Right atrium auricular region (tissue), 2 donors: ENCODE measurements around the gene EXOC7. TPM values are rescaled to one million over a fixed set of nuclear protein-coding genes. Genes with fewer than 3 reads are reported as not detected.

Source experiments
- DNase-seq: peaks from one replicate; pipeline ENCODE4 v3.0.0-alpha.2; 2019; ENCODE audit warnings: low spot score
- H3K27ac ChIP-seq, 2 donors: fragments of 200-600 bp; sonication (generic); 1 replicate in 1 of 2; 2 replicates in 1 of 2; pipeline ENCODE4 v1.5.1; 2016 to 2019
- H3K27me3 ChIP-seq, 2 donors: fragments of 200-600 bp; sonication (generic); one replicate each; pipeline versions ENCODE4 v1.5.1 to v1.6.0; 2017 to 2019
- H3K36me3 ChIP-seq: fragments of 200-600 bp; sonication (generic); one replicate; pipeline ENCODE4 v1.5.1; 2016
- H3K4me1 ChIP-seq, 2 donors: fragments of 200-600 bp; sonication (generic); one replicate each; pipeline versions ENCODE4 v1.5.1 to v1.6.0; 2017 to 2019
- H3K4me3 ChIP-seq, 2 donors: fragments of 200-600 bp; sonication (generic); 1 replicate in 1 of 2; 2 replicates in 1 of 2; pipeline ENCODE4 v1.5.1; 2017 to 2019; ENCODE audit warnings: mild to moderate bottlenecking in 1 of 2, moderate library complexity in 1 of 2
- H3K9me3 ChIP-seq, 2 donors: fragments of 200-600 bp; sonication (generic); one replicate each; pipeline ENCODE4 v1.5.1; 2019
- CTCF ChIP-seq, 2 donors: fragments of 200-600 bp; sonication (generic); IDR thresholded peaks; one replicate each; pipeline ENCODE4 v1.5.1; 2019; ENCODE audit warnings: antibody characterized with exemption in 2 of 2
- total RNA-seq, 2 donors: library from RNA; depleted of rRNA; stranded (reverse); fragments of >200 nt; gene quantifications; one replicate each; pipeline ENCODE4 v1.1.0, GENCODE V29; 2016

EXOC7 gene
- total RNA-seq, 2 donors from 2014 or later, result 56.0 to 65.3 TPM

GRCh38 chr17:76138896-76139752 is 35.5 kb upstream of the EXOC7 start:
- no peaks in the 10 kb centered on the region for H3K36me3 ChIP-seq
- no peaks in the 10 kb centered on the region for H3K9me3 ChIP-seq
- H3K4me1 ChIP-seq, result peaks cover 4 to 43% of the 10 kb centered on the region in 2 donors
- TF ChIP-seq CTCF (IDR thresholded peaks at IDR 0.05), result no peak
- peaks cover 26 to 35% of the 10 kb centered on the region in 2 donors for H3K27me3 ChIP-seq
- no peak overlapping the region for H3K27ac ChIP-seq
- no peak for DNase-seq
- no peak overlapping the region for H3K4me3 ChIP-seq

- H3K4me3 ChIP-seq, result peak overlapping the region in 1 of 2 donors; percentile 2
- TF ChIP-seq CTCF (IDR thresholded peaks at IDR 0.05), result no peak
- H3K9me3 ChIP-seq, result no peaks in the 10 kb centered on the region
- peaks cover 27 to 35% of the 10 kb centered on the region in 2 donors for H3K27me3 ChIP-seq
- H3K4me1 ChIP-seq, result peaks cover 4 to 43% of the 10 kb centered on the region in 2 donors
- DNase-seq, result no peak
- no peak overlapping the region for H3K27ac ChIP-seq
- no peaks in the 10 kb centered on the region for H3K36me3 ChIP-seq
These were observed 34.8 kb upstream of the EXOC7 start for GRCh38 chr17:76138234-76138895.

GRCh38 chr17:76137351-76138233 is 34.0 kb upstream of the EXOC7 start:
- Histone ChIP-seq H3K36me3 (no peaks in the 10 kb centered on the region), H3K27ac (no peak overlapping the region), H3K9me3 (no peaks in the 10 kb centered on the region), H3K4me1 (peaks cover 4 to 43% of the 10 kb centered on the region in 2 donors), H3K27me3 (peaks cover 28 to 38% of the 10 kb centered on the region in 2 donors), H3K4me3 (peak overlapping the region in 1 of 2 donors; percentile 2)
- no peak for DNase-seq
- no peak for TF ChIP-seq CTCF (IDR thresholded peaks at IDR 0.05)

GRCh38 chr17:76137001-76137350 is 33.4 kb upstream of the EXOC7 start:
- Histone ChIP-seq H3K36me3 (no peaks in the 10 kb centered on the region), H3K27me3 (peaks cover 30 to 40% of the 10 kb centered on the region in 2 donors), H3K4me1 (peaks cover 4 to 41% of the 10 kb centered on the region in 2 donors), H3K9me3 (no peaks in the 10 kb centered on the region), H3K4me3 (no peak overlapping the region), H3K27ac (no peak overlapping the region)
- no peak for DNase-seq
- TF ChIP-seq CTCF (IDR thresholded peaks at IDR 0.05), result no peak

- H3K4me3 ChIP-seq, result no peak overlapping the region
- H3K4me1 ChIP-seq, result peaks cover 0 to 36% of the 10 kb centered on the region in 2 donors
- no peaks in the 10 kb centered on the region for H3K36me3 ChIP-seq
- no peak for DNase-seq
- no peaks in the 10 kb centered on the region for H3K9me3 ChIP-seq
- peaks cover 30 to 43% of the 10 kb centered on the region in 2 donors for H3K27me3 ChIP-seq
- no peak overlapping the region for H3K27ac ChIP-seq
- TF ChIP-seq CTCF (IDR thresholded peaks at IDR 0.05), result no peak
These were observed 32.9 kb upstream of the EXOC7 start for GRCh38 chr17:76136276-76137000.
